Spleen (tissue), 11 donors: Measurements from ENCODE around the gene KRT71. TPM values are rescaled to one million over a fixed set of nuclear protein-coding genes. Genes with fewer than 3 reads are reported as not detected.
A peak's percentile ranks its signal among the peaks of the same experiment; 100 is the strongest.

Source experiments
- DNase-seq: peaks from one replicate; pipeline ENCODE4 v3.0.0-alpha.2; 2020
- H3K27ac ChIP-seq, 8 donors: fragments of 200-600 bp; sonication (generic) in 7 of 8; 1 replicate in 4 of 8; 2 replicates in 4 of 8; pipeline versions ENCODE4 v1.5.0 to v1.8.0; 2016 to 2021; ENCODE audit warnings: inconsistent platforms in 4 of 8, mild to moderate bottlenecking in 4 of 8, moderate library complexity in 1 of 8
- H3K27me3 ChIP-seq, 7 donors: fragments of 200-600 bp; sonication (generic) in 6 of 7; replicated peaks in 1 of 7; 1 replicate in 4 of 7; 2 replicates in 3 of 7; pipeline versions ENCODE4 v1.5.0 to v1.8.0; 2016 to 2021; ENCODE audit warnings: inconsistent platforms in 3 of 7, mild to moderate bottlenecking in 1 of 7
- H3K36me3 ChIP-seq, 6 donors: fragments of 200-600 bp; sonication (generic) in 5 of 6; 1 replicate in 4 of 6; 2 replicates in 2 of 6; pipeline versions ENCODE4 v1.5.0 to v1.8.0; 2016 to 2021; ENCODE audit warnings: inconsistent platforms in 2 of 6
- H3K4me1 ChIP-seq, 6 donors: fragments of 200-600 bp; sonication (generic) in 5 of 6; 1 replicate in 3 of 6; 2 replicates in 3 of 6; pipeline versions ENCODE4 v1.5.0 to v1.8.0; 2016 to 2021; ENCODE audit warnings: inconsistent platforms in 3 of 6
- H3K4me3 ChIP-seq, 8 donors: fragments of 200-600 bp; sonication (generic) in 7 of 8; 1 replicate in 4 of 8; 2 replicates in 4 of 8; pipeline versions ENCODE4 v1.5.0 to v1.8.0; 2016 to 2021; ENCODE audit warnings: inconsistent platforms in 4 of 8, mild to moderate bottlenecking in 4 of 8, moderate library complexity in 2 of 8
- H3K9me3 ChIP-seq, 8 donors: fragments of 200-600 bp; sonication (generic) in 7 of 8; 1 replicate in 4 of 8; 2 replicates in 4 of 8; pipeline versions ENCODE4 v1.5.0 to v1.8.0; 2016 to 2021; ENCODE audit warnings: inconsistent platforms in 4 of 8
- POLR2A ChIP-seq, 3 donors: fragments of 450-650 bp; IDR thresholded peaks; one replicate each; pipeline ENCODE4 v1.5.1; 2017; ENCODE audit warnings: antibody characterized with exemption in 3 of 3, mild to moderate bottlenecking in 1 of 3
- POLR2AphosphoS5 ChIP-seq, 3 donors: sonication (generic); formaldehyde crosslinking; IDR thresholded peaks; one replicate each; pipeline ENCODE4 v1.5.1; 2017; ENCODE audit warnings: antibody characterized with exemption in 3 of 3
- WGBS, 5 donors: extraction: QIAGEN DNeasy Blood & Tissue Kit in 3 of 5; methylation state at CpG; one replicate each; pipeline versions ENCODE4 v1.1.5 to v1.1.7; 2013 to 2018; 5-methylcytosine and 5-hydroxymethylcytosine counted together
- intact Hi-C: fragments of 100-400 bp; cut with DNase I; formaldehyde crosslinking; loops from one replicate; pipeline ENCODE4 v1.15.0; 2023; ENCODE audit warnings: low total_unique reads
- polyA plus RNA-seq, 3 donors: library from polyadenylated mRNA; stranded (reverse); fragments of 200-250 nt; gene quantifications; one replicate each; pipeline ENCODE4 v1.2.1, GENCODE V29; 2013
- total RNA-seq, 7 donors: library from RNA; depleted of rRNA in 3 of 7; stranded (reverse); fragments of >200 nt in 3 of 7; fragmentation: NEBNext Ultra II Directional in 4 of 7; extraction: Animal tissue kit (Norgen Biotek cat#: 25700) in 4 of 7; gene quantifications; one replicate each; pipeline versions ENCODE4 v1.1.0 to v1.2.1, GENCODE V29; 2016 to 2021
- TF ChIP-seq, protein P1 (sequence below), 11 experiments: fragments of 200-600 bp in 7 of 11; fragments of 450-650 bp in 4 of 11; sonication (generic) in 4 of 11; IDR thresholded peaks in 8 of 11; conservative IDR thresholded peaks in 3 of 11; 1 replicate in 7 of 11; 2 replicates in 4 of 11; pipeline versions ENCODE4 v1.4.0 to v1.8.0; 2016 to 2021; ENCODE audit warnings: antibody characterized with exemption in 11 of 11, inconsistent platforms in 4 of 11, mild to moderate bottlenecking in 1 of 11
- donor health status: healthy with polysubstance abuse.
- donor health status: DM: no; HTN: no; CAD: no; lungs with moderate emphysema.
- donor health status: DM: no; HTN: no; CAD: no.
- donor health status: Bipolar disorder and iron deficiency.
- donor health status: healthy.
- donor health status: DM: no; HTN: no; CAD: no.
- donor health status: DM: yes; HTN: yes; CAD: no.

The KRT71 gene
- total and polyA plus RNA-seq, 10 donors: not detected

DNA sequence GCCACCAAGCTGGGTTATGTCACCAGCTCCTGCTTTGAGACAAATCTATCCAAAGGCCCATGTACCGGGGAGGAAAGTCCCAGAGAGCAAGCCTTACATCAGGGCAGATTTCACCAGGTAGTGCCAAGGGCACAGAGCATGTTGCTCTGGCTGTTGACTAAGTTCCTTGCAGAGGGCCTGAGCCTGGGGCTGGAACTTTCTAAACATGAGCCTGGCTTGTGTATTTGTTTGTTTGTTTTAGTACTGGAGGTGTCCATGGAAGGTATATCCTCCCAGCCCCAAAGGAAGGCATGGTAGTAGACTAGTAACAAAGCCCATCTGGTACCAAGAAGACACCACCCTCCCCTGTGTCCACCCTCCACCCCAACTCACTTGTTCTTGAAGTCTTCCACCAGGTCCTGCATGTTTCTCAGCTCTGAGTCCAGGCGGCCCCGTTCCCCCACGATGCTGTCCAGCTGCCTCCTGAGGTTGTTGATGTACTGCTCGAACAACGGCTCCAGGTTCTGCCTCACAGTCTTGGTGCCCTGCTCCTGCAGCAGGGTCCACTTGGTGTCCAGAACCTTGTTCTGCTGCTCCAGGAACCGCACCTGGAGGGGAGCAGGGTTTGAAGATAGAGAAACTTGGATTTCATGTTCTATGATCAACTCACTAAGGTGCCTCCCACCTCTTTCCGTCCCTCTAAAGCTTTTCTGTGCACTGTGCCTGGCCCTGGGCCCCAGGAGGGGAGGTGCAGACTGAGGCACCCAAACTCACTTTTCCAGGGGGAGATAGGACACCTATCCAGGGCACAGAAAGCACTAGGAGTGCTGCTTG, 34.2 kb downstream of the KRT71 start:
- Histone ChIP-seq H3K27me3 (peaks cover 0 to 14% (median 0%) of the 10 kb centered on the region in 7 donors), H3K9me3 (no peaks in the 10 kb centered on the region), H3K36me3 (no peaks in the 10 kb centered on the region), H3K4me3 (no peak overlapping the region), H3K4me1 (no peaks in the 10 kb centered on the region), H3K27ac (no peak overlapping the region)
- TF ChIP-seq POLR2AphosphoS5 (IDR thresholded peaks at IDR 0.05): no peak
- TF ChIP-seq, protein P1, sequence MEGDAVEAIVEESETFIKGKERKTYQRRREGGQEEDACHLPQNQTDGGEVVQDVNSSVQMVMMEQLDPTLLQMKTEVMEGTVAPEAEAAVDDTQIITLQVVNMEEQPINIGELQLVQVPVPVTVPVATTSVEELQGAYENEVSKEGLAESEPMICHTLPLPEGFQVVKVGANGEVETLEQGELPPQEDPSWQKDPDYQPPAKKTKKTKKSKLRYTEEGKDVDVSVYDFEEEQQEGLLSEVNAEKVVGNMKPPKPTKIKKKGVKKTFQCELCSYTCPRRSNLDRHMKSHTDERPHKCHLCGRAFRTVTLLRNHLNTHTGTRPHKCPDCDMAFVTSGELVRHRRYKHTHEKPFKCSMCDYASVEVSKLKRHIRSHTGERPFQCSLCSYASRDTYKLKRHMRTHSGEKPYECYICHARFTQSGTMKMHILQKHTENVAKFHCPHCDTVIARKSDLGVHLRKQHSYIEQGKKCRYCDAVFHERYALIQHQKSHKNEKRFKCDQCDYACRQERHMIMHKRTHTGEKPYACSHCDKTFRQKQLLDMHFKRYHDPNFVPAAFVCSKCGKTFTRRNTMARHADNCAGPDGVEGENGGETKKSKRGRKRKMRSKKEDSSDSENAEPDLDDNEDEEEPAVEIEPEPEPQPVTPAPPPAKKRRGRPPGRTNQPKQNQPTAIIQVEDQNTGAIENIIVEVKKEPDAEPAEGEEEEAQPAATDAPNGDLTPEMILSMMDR (IDR thresholded peaks at IDR 0.05 in 8 of 11, conservative IDR thresholded peaks at IDR 0.05 in 3 of 11): no peak
- no peak for TF ChIP-seq POLR2A (IDR thresholded peaks at IDR 0.05)
- intact Hi-C loops: no loop called here
- no peak for DNase-seq
- 77 to 93% (median 85%) methylated on average over 7 to 8 of the region's 8 CpGs for WGBS, 5 donors

DNA sequence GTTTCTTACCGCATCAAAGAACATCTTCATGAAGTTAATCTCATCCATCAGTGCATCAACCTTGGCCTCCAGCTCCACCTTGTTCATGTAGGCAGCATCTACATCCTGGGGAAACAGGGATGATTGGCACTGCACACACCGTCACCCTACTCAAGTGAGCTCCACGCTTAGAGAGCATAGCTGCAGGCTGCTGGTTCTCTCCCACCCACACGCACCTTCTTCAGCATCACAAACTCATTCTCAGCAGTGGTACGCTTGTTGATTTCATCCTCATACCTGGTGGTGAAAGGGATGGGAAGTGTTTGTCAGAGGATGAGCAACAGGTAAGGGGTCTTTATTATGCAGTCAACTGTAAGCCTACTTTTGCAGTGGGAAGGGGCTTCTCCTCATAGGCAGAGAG, 35.1 kb downstream of the KRT71 start:
- TF ChIP-seq POLR2A (IDR thresholded peaks at IDR 0.05): no peak

DNA sequence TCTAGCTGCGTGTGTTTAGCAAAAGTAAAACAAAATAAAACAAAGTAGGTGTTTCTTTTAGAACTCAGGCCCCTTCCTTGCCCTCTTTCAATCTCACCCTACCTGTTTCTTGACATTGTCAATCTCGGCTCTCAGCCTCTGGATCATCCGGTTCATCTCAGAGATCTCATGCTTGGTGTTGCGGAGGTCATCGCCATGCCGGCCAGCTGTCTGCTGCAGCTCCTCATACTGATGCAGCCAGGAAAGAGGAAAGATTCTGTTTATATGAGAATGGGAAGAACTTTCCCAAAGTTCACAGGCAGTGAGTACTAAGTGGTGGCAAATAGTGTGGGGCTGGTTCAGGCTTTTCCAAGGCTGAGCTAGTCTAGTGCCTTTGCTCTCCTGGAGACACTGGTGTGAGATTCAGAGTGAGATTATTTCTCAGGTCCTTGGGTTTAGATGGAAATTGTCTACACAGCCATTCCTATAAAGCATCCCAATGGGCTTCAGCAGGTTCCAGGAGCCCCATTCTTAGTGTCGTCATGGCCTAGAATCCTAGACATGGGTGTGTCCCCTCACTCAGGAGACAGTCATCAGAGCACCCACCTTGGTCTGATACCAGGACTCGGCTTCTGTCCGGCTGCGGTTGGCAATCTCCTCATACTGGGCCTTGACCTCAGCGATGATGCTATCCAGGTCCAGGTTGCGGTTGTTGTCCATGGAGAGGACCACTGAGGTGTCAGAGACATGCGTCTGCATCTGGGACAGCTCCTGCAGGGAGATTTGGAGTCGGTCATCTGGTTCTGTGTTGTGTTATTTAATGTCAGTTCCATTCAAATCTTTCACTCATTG, 35.7 kb downstream of the KRT71 start:
- TF ChIP-seq POLR2A (IDR thresholded peaks at IDR 0.05) (no peak), POLR2AphosphoS5 (IDR thresholded peaks at IDR 0.05) (no peak)
- TF ChIP-seq, protein P1 (IDR thresholded peaks at IDR 0.05 in 8 of 11, conservative IDR thresholded peaks at IDR 0.05 in 3 of 11): no peak
- no peak overlapping the region for H3K27ac ChIP-seq
- WGBS, 5 donors: 89 to 92% (median 90%) methylated on average over 12 to 14 of the region's 14 CpGs
- no peak overlapping the region for H3K4me3 ChIP-seq
- H3K27me3 ChIP-seq: peaks cover 0 to 17% (median 0%) of the 10 kb centered on the region in 7 donors
- intact Hi-C loops: no loop called here
- H3K4me1 ChIP-seq: no peaks in the 10 kb centered on the region
- DNase-seq: no peak
- no peaks in the 10 kb centered on the region for H3K36me3 ChIP-seq
- no peaks in the 10 kb centered on the region for H3K9me3 ChIP-seq

More for the DNA sequence above, 35.1 kb downstream of the KRT71 start:
- no peaks in the 10 kb centered on the region for H3K9me3 ChIP-seq
- no peaks in the 10 kb centered on the region for H3K36me3 ChIP-seq
- no peak overlapping the region for H3K27ac ChIP-seq
- intact Hi-C loops: no loop called here
- H3K27me3 ChIP-seq: peaks cover 0 to 17% (median 0%) of the 10 kb centered on the region in 7 donors
- DNase-seq: no peak
- 86 to 91% (median 90%) methylated on average over 5 of the region's 5 CpGs for WGBS, 5 donors
- no peak overlapping the region for H3K4me3 ChIP-seq
- H3K4me1 ChIP-seq: no peaks in the 10 kb centered on the region

DNA sequence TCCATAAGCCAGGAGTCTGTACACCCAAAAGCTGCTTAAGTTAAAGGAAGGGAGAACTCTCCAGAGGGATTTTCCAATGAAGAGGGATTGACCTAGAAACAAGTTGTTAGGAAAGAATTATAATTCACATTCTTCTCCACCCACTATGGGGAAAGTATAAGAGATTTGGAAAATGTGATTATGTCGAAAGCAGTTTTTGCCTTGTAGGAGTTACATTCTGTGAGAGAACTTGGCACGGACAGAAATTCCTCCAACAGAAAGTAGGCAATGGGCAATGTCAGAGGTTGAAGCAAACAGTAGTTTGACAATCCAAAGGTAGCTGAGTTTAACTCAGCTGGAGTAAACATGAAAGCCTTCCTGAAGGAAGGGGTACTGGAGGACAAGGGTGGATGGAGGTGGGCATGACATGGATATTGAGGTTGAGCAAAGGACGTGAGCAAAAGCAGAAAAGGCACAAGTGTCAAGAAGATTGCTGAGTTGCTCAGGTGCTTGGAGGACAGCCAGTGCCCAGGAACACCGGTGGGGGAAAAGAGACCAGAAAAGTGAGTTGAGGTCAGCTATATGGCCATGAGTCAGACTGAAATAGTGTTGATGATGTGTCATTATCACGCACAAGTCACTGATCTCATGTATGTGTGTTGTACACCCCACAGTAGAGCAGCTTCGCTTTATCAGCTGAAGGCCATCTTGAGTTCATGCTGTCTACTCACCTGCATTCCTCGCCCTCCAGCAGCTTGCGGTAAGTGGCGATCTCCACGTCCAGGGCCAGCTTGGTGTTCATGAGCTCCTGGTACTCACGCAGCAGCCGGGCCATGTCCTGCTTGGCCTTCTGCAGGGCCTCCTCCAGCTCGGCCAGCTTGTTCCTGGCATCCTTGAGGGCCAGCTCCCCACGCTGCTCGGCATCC, 36.8 kb downstream of the KRT71 start:
- H3K36me3 ChIP-seq: no peaks in the 10 kb centered on the region
- TF ChIP-seq POLR2A (IDR thresholded peaks at IDR 0.05) (no peak), POLR2AphosphoS5 (IDR thresholded peaks at IDR 0.05) (no peak)
- TF ChIP-seq, protein P1 (IDR thresholded peaks at IDR 0.05 in 8 of 11, conservative IDR thresholded peaks at IDR 0.05 in 3 of 11): no peak
- H3K27me3 ChIP-seq: peaks cover 0 to 19% (median 0%) of the 10 kb centered on the region in 7 donors
- intact Hi-C loops: no loop called here
- H3K27ac ChIP-seq: peak overlapping the region in 6 of 8 donors; percentile 6 to 48 (median 24)
- H3K4me1 ChIP-seq: no peaks in the 10 kb centered on the region
- H3K4me3 ChIP-seq: no peak overlapping the region
- no peak for DNase-seq
- WGBS, 5 donors: 82 to 89% (median 85%) methylated on average over 14 to 15 of the region's 15 CpGs
- H3K9me3 ChIP-seq: peaks cover 0 to 4% (median 2%) of the 10 kb centered on the region in 8 donors
